HG02763 (cell line): ENCODE data around the gene OR11H6.
"Not testable (repeated sequence)": the region's sequence is repeated elsewhere in the genome, so short reads cannot be mapped to it uniquely, and the experiment has no call there.

Experiments
- ATAC-seq: cut with Tn5 transposase; IDR thresholded peaks from one replicate; pipeline ENCODE4 v1.9.1; 2021; ENCODE audit warnings: mild to moderate bottlenecking, moderate library complexity; ENCODE audit not compliant: unreplicated experiment

OR11H6 gene

GRCh38 chr14:20223410-20223809 lies at the start of gene OR11H6:
TSS of gene OR11H6 (plus strand) at chr14:20223710. CDS start at chr14:20223710, 0 bp downstream.
- no peak for ATAC-seq

- ATAC-seq, result not testable (repeated sequence)
These were observed 49.3 kb upstream of the OR11H6 start for GRCh38 chr14:20174205-20174604.

GRCh38 chr14:20176330-20176729 lies 47.2 kb upstream of the OR11H6 start:
- ATAC-seq, result no peak

GRCh38 chr14:20177433-20177974 lies 46.0 kb upstream of the OR11H6 start:
- ATAC-seq, result no peak

- ATAC-seq, result no peak
These were observed 44.3 kb upstream of the OR11H6 start for GRCh38 chr14:20179218-20179617.

- no peak for ATAC-seq
These were observed 43.6 kb upstream of the OR11H6 start for GRCh38 chr14:20179880-20180279.

- ATAC-seq, result no peak
These were observed 43.0 kb upstream of the OR11H6 start for GRCh38 chr14:20180486-20180885.

- no peak for ATAC-seq
These were observed 39.3 kb upstream of the OR11H6 start for GRCh38 chr14:20184181-20184580.

GRCh38 chr14:20190596-20190995 lies 32.9 kb upstream of the OR11H6 start, which contains the start of gene OR11G2:
TSS of gene OR11G2 (plus strand) at chr14:20190896. CDS start at chr14:20197438, 6,542 bp downstream.
- no peak for ATAC-seq

- ATAC-seq, result no peak
These were observed 32.1 kb upstream of the OR11H6 start for GRCh38 chr14:20191396-20191795.

GRCh38 chr14:20194101-20194500 lies 29.4 kb upstream of the OR11H6 start:
- ATAC-seq, result no peak

GRCh38 chr14:20195170-20195569 lies 28.3 kb upstream of the OR11H6 start:
- ATAC-seq, result not testable (repeated sequence)

GRCh38 chr14:20195911-20196310 lies 27.6 kb upstream of the OR11H6 start:
- ATAC-seq, result no peak

GRCh38 chr14:20197459-20197858 lies 26.1 kb upstream of the OR11H6 start:
- no peak for ATAC-seq

- no peak for ATAC-seq
These were observed 24.5 kb upstream of the OR11H6 start for GRCh38 chr14:20198991-20199390.

- no peak for ATAC-seq
These were observed 18.8 kb upstream of the OR11H6 start for GRCh38 chr14:20204721-20205120.

GRCh38 chr14:20209595-20209994 lies 13.9 kb upstream of the OR11H6 start:
- ATAC-seq, result no peak

GRCh38 chr14:20212406-20212805 lies 11.1 kb upstream of the OR11H6 start:
- ATAC-seq, result not testable (repeated sequence)

GRCh38 chr14:20215196-20215595 lies 8.3 kb upstream of the OR11H6 start:
- ATAC-seq, result no peak

- no peak for ATAC-seq
These were observed 4.5 kb upstream of the OR11H6 start for GRCh38 chr14:20219033-20219432.

GRCh38 chr14:20228681-20229080 lies 5.2 kb downstream of the OR11H6 start, which contains the start of gene OR11H7:
TSS of gene OR11H7 (plus strand) at chr14:20228981.
- no peak for ATAC-seq

GRCh38 chr14:20235415-20235814 lies 11.9 kb downstream of the OR11H6 start:
- not testable (repeated sequence) for ATAC-seq

GRCh38 chr14:20247646-20248246 lies 24.2 kb downstream of the OR11H6 start:
- no peak for ATAC-seq
